Measurements from ENCODE around the gene KIAA1549. TPM values are rescaled to one million over a fixed set of nuclear protein-coding genes. Genes with fewer than 3 reads are reported as not detected.

Gene KIAA1549
- total and polyA plus RNA-seq, 7 experiments from 2014 or later, result 0.16 to 0.56 (median 0.25) TPM; not detected in 3

GRCh38 chr7:138857728-138858127, 123.5 kb downstream of the KIAA1549 start:
- ATAC-seq, result no peak
- Histone ChIP-seq H3K27me3 (ENCODE audit: control insufficient read depth in 2 of 2, insufficient read depth in 2 of 2, low read length in 2 of 2) (no peaks in the 10 kb centered on the region), H3K36me3 (ENCODE audit: control insufficient read depth in 2 of 3, insufficient read depth in 3 of 3, low read length in 3 of 3) (no peaks in the 10 kb centered on the region), H3K4me3 (ENCODE audit: low read length) (no peak overlapping the region), H3K9me3 (ENCODE audit: control insufficient read depth in 2 of 3, low read length in 3 of 3) (no peaks in the 10 kb centered on the region), H3K4me1 (ENCODE audit: control insufficient read depth in 2 of 2, insufficient read depth in 2 of 2, low read length in 2 of 2) (no peaks in the 10 kb centered on the region), H3K27ac (ENCODE audit: low read depth, low read length) (no peak overlapping the region)
- intact Hi-C loops (cut with micrococcal nuclease), result no loop called here
- H3K4me3 Mint-ChIP-seq, result no peak overlapping the region
- H3K27ac Mint-ChIP-seq, result no peak overlapping the region
- ChIA-PET CTCF (no interaction called here), POLR2A (no interaction called here)
- peaks cover 3 to 27% (median 9%) of the 10 kb centered on the region in 11 donors for H3K9me3 Mint-ChIP-seq
- peaks cover 0 to 17% (median 13%) of the 10 kb centered on the region in 5 donors for H3K36me3 Mint-ChIP-seq
- H3K27me3 Mint-ChIP-seq, result peaks cover 0 to 6% (median 0%) of the 10 kb centered on the region in 5 donors
- DNase-seq, result no peak
- no peaks in the 10 kb centered on the region for H3K4me1 Mint-ChIP-seq

DNA sequence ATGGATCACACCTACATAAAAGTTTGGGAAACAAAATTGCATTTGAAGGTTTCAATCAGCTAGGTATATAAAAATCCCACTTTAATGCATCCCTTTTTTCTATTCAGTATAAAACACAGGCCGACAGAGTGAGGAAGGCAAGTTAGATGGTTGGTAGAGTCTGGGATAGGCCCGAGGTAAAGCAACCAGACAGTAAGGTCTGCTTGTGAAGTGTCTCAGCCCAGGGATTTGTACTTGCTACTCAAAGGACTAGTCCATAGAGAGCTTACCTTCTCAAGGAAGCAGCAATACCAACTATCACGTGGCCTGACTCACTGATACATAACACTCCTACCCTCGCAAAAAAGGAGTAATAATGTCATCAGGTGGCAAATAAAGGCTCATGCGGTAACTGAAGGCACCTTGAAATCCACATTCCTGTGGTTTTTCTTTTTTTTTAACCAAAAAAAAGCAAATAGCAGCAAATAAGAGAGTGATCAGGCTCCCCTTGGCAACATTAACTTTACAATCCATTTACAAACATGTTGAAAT, 127.0 kb downstream of the KIAA1549 start:
- intact Hi-C loops (cut with micrococcal nuclease), result no loop called here
- Histone ChIP-seq H3K27me3 (ENCODE audit: control insufficient read depth in 2 of 2, insufficient read depth in 2 of 2, low read length in 2 of 2) (no peaks in the 10 kb centered on the region), H3K9me3 (ENCODE audit: control insufficient read depth in 2 of 3, low read length in 3 of 3) (no peaks in the 10 kb centered on the region), H3K36me3 (ENCODE audit: control insufficient read depth in 2 of 3, insufficient read depth in 3 of 3, low read length in 3 of 3) (no peaks in the 10 kb centered on the region), H3K27ac (ENCODE audit: low read depth, low read length) (no peak overlapping the region), H3K4me1 (ENCODE audit: control insufficient read depth in 2 of 2, insufficient read depth in 2 of 2, low read length in 2 of 2) (no peaks in the 10 kb centered on the region), H3K4me3 (ENCODE audit: low read length) (no peak overlapping the region)
- Mint-ChIP-seq H3K4me1 (peaks cover 0 to 1% (median 0%) of the 10 kb centered on the region in 7 donors), H3K27ac (peak overlapping the region in 1 of 9 donors; percentile 15), H3K36me3 (peaks cover 0 to 21% (median 13%) of the 10 kb centered on the region in 5 donors), H3K27me3 (peaks cover 0 to 15% (median 0%) of the 10 kb centered on the region in 5 donors), H3K4me3 (no peak overlapping the region), H3K9me3 (peaks cover 3 to 24% (median 9%) of the 10 kb centered on the region in 11 donors)
- POLR2A ChIA-PET, result no interaction called here
- CTCF ChIA-PET, result no interaction called here
- DNase-seq, result no peak
- no peak for ATAC-seq

DNA sequence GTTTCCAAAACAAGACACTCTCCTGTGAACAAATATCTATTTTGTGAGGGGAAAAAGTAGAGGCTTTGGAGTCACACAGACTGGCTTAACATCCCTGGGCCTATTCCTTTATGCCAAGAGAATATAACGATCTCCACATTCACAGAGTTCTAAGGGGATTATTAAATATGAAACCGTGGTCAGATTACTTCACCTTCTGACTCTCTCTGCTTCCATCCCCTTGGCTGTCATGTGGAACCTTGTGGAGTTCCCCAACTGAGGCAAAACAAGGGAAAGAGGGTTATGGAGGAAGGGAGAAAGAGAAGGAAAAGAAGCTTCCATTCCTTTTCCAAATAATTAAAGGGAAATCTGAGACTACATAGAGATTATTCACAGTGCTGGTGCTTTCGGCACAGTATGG, 127.7 kb downstream of the KIAA1549 start:
- intact Hi-C loops (cut with micrococcal nuclease), result no loop called here
- ATAC-seq (no peak), DNase-seq (no peak)
- Histone ChIP-seq H3K27me3 (ENCODE audit: control insufficient read depth in 2 of 2, insufficient read depth in 2 of 2, low read length in 2 of 2) (no peaks in the 10 kb centered on the region), H3K36me3 (ENCODE audit: control insufficient read depth in 2 of 3, insufficient read depth in 3 of 3, low read length in 3 of 3) (no peaks in the 10 kb centered on the region), H3K27ac (ENCODE audit: low read depth, low read length) (no peak overlapping the region), H3K4me3 (ENCODE audit: low read length) (no peak overlapping the region), H3K4me1 (ENCODE audit: control insufficient read depth in 2 of 2, insufficient read depth in 2 of 2, low read length in 2 of 2) (no peaks in the 10 kb centered on the region), H3K9me3 (ENCODE audit: control insufficient read depth in 2 of 3, low read length in 3 of 3) (no peaks in the 10 kb centered on the region)
- CTCF ChIA-PET, result no interaction called here
- Mint-ChIP-seq H3K27ac (no peak overlapping the region), H3K27me3 (peaks cover 0 to 21% (median 0%) of the 10 kb centered on the region in 5 donors), H3K4me1 (peaks cover 0 to 1% (median 0%) of the 10 kb centered on the region in 7 donors), H3K36me3 (peaks cover 0 to 18% (median 13%) of the 10 kb centered on the region in 5 donors), H3K9me3 (peaks cover 2 to 23% (median 9%) of the 10 kb centered on the region in 11 donors), H3K4me3 (no peak overlapping the region)
- POLR2A ChIA-PET, result no interaction called here

DNA sequence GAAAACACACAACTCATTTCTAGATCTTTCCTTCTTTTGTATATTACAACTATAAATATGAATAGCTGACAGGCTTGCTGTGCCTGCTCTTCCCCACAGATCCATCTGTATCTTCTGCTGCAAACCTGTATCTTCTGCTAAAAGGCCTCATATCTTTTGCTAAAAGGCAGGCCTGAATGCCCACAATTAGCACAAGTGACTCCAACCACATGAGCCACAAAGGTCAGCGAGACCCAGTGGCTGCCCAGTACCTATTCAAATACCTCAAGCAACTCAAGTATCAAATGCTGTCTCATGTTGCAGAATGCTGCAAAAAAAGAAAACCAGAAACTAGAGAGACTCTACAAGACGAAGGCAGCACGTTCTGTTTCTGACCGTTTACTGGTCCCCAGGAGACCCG, 128.7 kb downstream of the KIAA1549 start:
- ATAC-seq (no peak), DNase-seq (no peak)
- POLR2A ChIA-PET, result interaction anchor here (1.3 kb wide), 1 partner anchor 16 kb away, joined by 3 read pairs; no protein-coding TSS in a partner anchor
- Histone ChIP-seq H3K4me3 (ENCODE audit: low read length) (no peak overlapping the region), H3K9me3 (ENCODE audit: control insufficient read depth in 2 of 3, low read length in 3 of 3) (no peaks in the 10 kb centered on the region), H3K27me3 (ENCODE audit: control insufficient read depth in 2 of 2, insufficient read depth in 2 of 2, low read length in 2 of 2) (no peaks in the 10 kb centered on the region), H3K4me1 (ENCODE audit: control insufficient read depth in 2 of 2, insufficient read depth in 2 of 2, low read length in 2 of 2) (no peaks in the 10 kb centered on the region), H3K36me3 (ENCODE audit: control insufficient read depth in 2 of 3, insufficient read depth in 3 of 3, low read length in 3 of 3) (no peaks in the 10 kb centered on the region), H3K27ac (ENCODE audit: low read depth, low read length) (no peak overlapping the region)
- H3K4me1 Mint-ChIP-seq, result peaks cover 0 to 1% (median 0%) of the 10 kb centered on the region in 7 donors
- H3K4me3 Mint-ChIP-seq, result no peak overlapping the region
- intact Hi-C loops (cut with micrococcal nuclease), result no loop called here
- peaks cover 0 to 12% (median 8%) of the 10 kb centered on the region in 5 donors for H3K36me3 Mint-ChIP-seq
- H3K27ac Mint-ChIP-seq, result peak overlapping the region in 1 of 9 donors; percentile 12
- H3K9me3 Mint-ChIP-seq, result peaks cover 0 to 14% (median 4%) of the 10 kb centered on the region in 11 donors
- CTCF ChIA-PET, result interaction anchor here (0.6 kb wide), 1 partner anchor 271 kb away, joined by 5 read pairs; no protein-coding TSS in a partner anchor
- H3K27me3 Mint-ChIP-seq, result peaks cover 0 to 28% (median 0%) of the 10 kb centered on the region in 5 donors

GRCh38 chr7:138849701-138850100, 131.5 kb downstream of the KIAA1549 start:
- H3K27ac ChIP-seq (ENCODE audit: low read depth, low read length), result no peak overlapping the region
- intact Hi-C loops (cut with micrococcal nuclease), result no loop called here
- H3K27me3 ChIP-seq (ENCODE audit: control insufficient read depth in 2 of 2, insufficient read depth in 2 of 2, low read length in 2 of 2), result no peaks in the 10 kb centered on the region
- Mint-ChIP-seq H3K27me3 (peaks cover 0 to 34% (median 0%) of the 10 kb centered on the region in 5 donors), H3K36me3 (peaks cover 0 to 4% (median 0%) of the 10 kb centered on the region in 5 donors), H3K4me1 (peaks cover 0 to 1% (median 0%) of the 10 kb centered on the region in 7 donors), H3K27ac (no peak overlapping the region), H3K9me3 (peaks cover 0 to 4% (median 0%) of the 10 kb centered on the region in 11 donors), H3K4me3 (no peak overlapping the region)
- H3K36me3 ChIP-seq (ENCODE audit: control insufficient read depth in 2 of 3, insufficient read depth in 3 of 3, low read length in 3 of 3), result no peaks in the 10 kb centered on the region
- ATAC-seq, result no peak
- no peak for DNase-seq
- no peaks in the 10 kb centered on the region for H3K4me1 ChIP-seq (ENCODE audit: control insufficient read depth in 2 of 2, insufficient read depth in 2 of 2, low read length in 2 of 2)
- POLR2A ChIA-PET, result no interaction called here
- no peaks in the 10 kb centered on the region for H3K9me3 ChIP-seq (ENCODE audit: control insufficient read depth in 2 of 3, low read length in 3 of 3)
- CTCF ChIA-PET, result no interaction called here
- H3K4me3 ChIP-seq (ENCODE audit: low read length), result no peak overlapping the region

GRCh38 chr7:138848056-138848980, 132.9 kb downstream of the KIAA1549 start:
- ATAC-seq, result no peak
- no peaks in the 10 kb centered on the region for H3K27me3 ChIP-seq (ENCODE audit: control insufficient read depth in 2 of 2, insufficient read depth in 2 of 2, low read length in 2 of 2)
- Mint-ChIP-seq H3K27me3 (peaks cover 0 to 36% (median 0%) of the 10 kb centered on the region in 5 donors), H3K4me3 (no peak overlapping the region), H3K4me1 (peaks cover 0 to 1% (median 0%) of the 10 kb centered on the region in 7 donors), H3K9me3 (peaks cover 0 to 4% (median 0%) of the 10 kb centered on the region in 11 donors), H3K27ac (no peak overlapping the region), H3K36me3 (peaks cover 0 to 4% (median 0%) of the 10 kb centered on the region in 5 donors)
- intact Hi-C loops (cut with micrococcal nuclease), result no loop called here
- DNase-seq, result no peak
- H3K9me3 ChIP-seq (ENCODE audit: control insufficient read depth in 2 of 3, low read length in 3 of 3), result no peaks in the 10 kb centered on the region
- ChIA-PET CTCF (no interaction called here), POLR2A (no interaction called here)
- no peaks in the 10 kb centered on the region for H3K4me1 ChIP-seq (ENCODE audit: control insufficient read depth in 2 of 2, insufficient read depth in 2 of 2, low read length in 2 of 2)
- no peak overlapping the region for H3K4me3 ChIP-seq (ENCODE audit: low read length)
- no peak overlapping the region for H3K27ac ChIP-seq (ENCODE audit: low read depth, low read length)
- no peaks in the 10 kb centered on the region for H3K36me3 ChIP-seq (ENCODE audit: control insufficient read depth in 2 of 3, insufficient read depth in 3 of 3, low read length in 3 of 3)

All from naive thymus-derived CD4-positive, alpha-beta T cell (primary cell).